ENCODE data around the gene CEP112.

- TF ChIP-seq KDM1A (IDR thresholded peaks at IDR 0.05): no peak
- no peak for TF ChIP-seq MAFK (IDR thresholded peaks at IDR 0.05; ENCODE audit: low read length)
- no peak for TF ChIP-seq CHD1 (IDR thresholded peaks at IDR 0.05; ENCODE audit: low read length)
- TF ChIP-seq CTCF (IDR thresholded peaks at IDR 0.05 in 2 of 3, conservative IDR thresholded peaks at IDR 0.05 in 1 of 3; ENCODE audit: insufficient read depth in 2 of 3, low read depth in 1 of 3, low read length in 3 of 3): no peak
These were observed 428.1 kb downstream of the CEP112 start for GRCh38 chr17:65763786-65764185.
